Liver (tissue), 9 donors: ENCODE measurements around the gene DCTN3. TPM values are rescaled to one million over a fixed set of nuclear protein-coding genes. Genes with fewer than 3 reads are reported as not detected.
A peak's percentile ranks its signal among the peaks of the same experiment; 100 is the strongest.

ENCODE experiments used
- DNase-seq: peaks from one replicate; pipeline ENCODE4 v3.0.0-alpha.2; 2017; ENCODE audit warnings: low spot score
- H3K27ac ChIP-seq, 2 donors: one replicate each; pipeline ENCODE4 v1.7.0; 2013; ENCODE audit warnings: inconsistent platforms in 2 of 2, low read length in 2 of 2, control low read depth in 1 of 2, low read depth in 1 of 2, mild to moderate bottlenecking in 1 of 2
- H3K27me3 ChIP-seq, 4 donors: one replicate each; pipeline versions ENCODE4 v1.6.1 to v1.7.0; 2013; ENCODE audit warnings: low read length in 3 of 4, inconsistent platforms in 1 of 4, mild to moderate bottlenecking in 1 of 4, moderate library complexity in 1 of 4; ENCODE audit not compliant: control insufficient read depth in 4 of 4, insufficient read depth in 4 of 4
- H3K36me3 ChIP-seq, 4 donors: one replicate each; pipeline versions ENCODE4 v1.6.1 to v1.7.0; 2013; ENCODE audit warnings: low read length in 3 of 4, mild to moderate bottlenecking in 3 of 4, low read depth in 1 of 4, moderate library complexity in 1 of 4; ENCODE audit not compliant: control insufficient read depth in 4 of 4, insufficient read depth in 3 of 4
- H3K4me1 ChIP-seq, 4 donors: one replicate each; pipeline versions ENCODE4 v1.6.1 to v1.7.0; 2013; ENCODE audit warnings: low read length in 3 of 4, mild to moderate bottlenecking in 3 of 4, moderate library complexity in 1 of 4; ENCODE audit not compliant: control insufficient read depth in 4 of 4, insufficient read depth in 4 of 4
- H3K4me3 ChIP-seq, 3 donors: one replicate each; pipeline versions ENCODE4 v1.6.1 to v1.7.0; 2013; ENCODE audit warnings: low read length in 3 of 3, control low read depth in 1 of 3, low read depth in 1 of 3, mild to moderate bottlenecking in 1 of 3
- H3K9ac ChIP-seq, 2 donors: one replicate each; pipeline ENCODE4 v1.7.0; 2013; ENCODE audit warnings: low read length in 2 of 2, mild to moderate bottlenecking in 2 of 2, moderate library complexity in 2 of 2, control low read depth in 1 of 2, low read depth in 1 of 2
- H3K9me3 ChIP-seq, 4 donors: one replicate each; pipeline versions ENCODE4 v1.6.1 to v1.7.0; 2013; ENCODE audit warnings: low read length in 3 of 4; ENCODE audit not compliant: control insufficient read depth in 4 of 4
- ATF3 ChIP-seq: IDR thresholded peaks from 2 replicates; pipeline ENCODE4 v1.6.1; 2016; ENCODE audit warnings: antibody characterized with exemption
- EGR1 ChIP-seq, 2 donors: IDR thresholded peaks; 2 replicates each; pipeline ENCODE4 v1.6.1; 2016 to 2018; ENCODE audit warnings: antibody characterized with exemption in 2 of 2, low read depth in 2 of 2
- FOXA1 ChIP-seq: IDR thresholded peaks from 2 replicates; pipeline ENCODE4 v1.6.1; 2016; ENCODE audit warnings: antibody characterized with exemption
- FOXA2 ChIP-seq: IDR thresholded peaks from 2 replicates; pipeline ENCODE4 v1.6.1; 2016; ENCODE audit warnings: antibody characterized with exemption
- GABPA ChIP-seq, 2 donors: IDR thresholded peaks in 1 of 2; conservative IDR thresholded peaks in 1 of 2; 2 replicates each; pipeline ENCODE4 v1.6.1; 2016; ENCODE audit warnings: antibody characterized with exemption in 2 of 2, mild to moderate bottlenecking in 1 of 2, moderate library complexity in 1 of 2
- HNF4A ChIP-seq, 2 donors: conservative IDR thresholded peaks; 2 replicates each; pipeline ENCODE4 v1.6.1; 2016; ENCODE audit warnings: antibody characterized with exemption in 2 of 2, mild to moderate bottlenecking in 2 of 2
- HNF4G ChIP-seq: IDR thresholded peaks from 2 replicates; pipeline ENCODE4 v1.6.1; 2016; ENCODE audit warnings: antibody characterized with exemption
- JUND ChIP-seq, 2 donors: IDR thresholded peaks; 2 replicates each; pipeline ENCODE4 v1.6.1; 2016; ENCODE audit warnings: antibody characterized with exemption in 2 of 2
- MAX ChIP-seq: IDR thresholded peaks from 2 replicates; pipeline ENCODE4 v1.6.1; 2016; ENCODE audit warnings: antibody characterized with exemption
- NR2F2 ChIP-seq: IDR thresholded peaks from 2 replicates; pipeline ENCODE4 v1.6.1; 2016; ENCODE audit warnings: antibody characterized with exemption
- RAD21 ChIP-seq, 2 donors: IDR thresholded peaks; 2 replicates each; pipeline ENCODE4 v1.6.1; 2016; ENCODE audit warnings: antibody characterized with exemption in 2 of 2, mild to moderate bottlenecking in 2 of 2
- RXRA ChIP-seq, 2 donors: IDR thresholded peaks; 2 replicates each; pipeline ENCODE4 v1.6.1; 2017 to 2018; ENCODE audit warnings: antibody characterized with exemption in 2 of 2, mild to moderate bottlenecking in 1 of 2
- SP1 ChIP-seq: IDR thresholded peaks from 2 replicates; pipeline ENCODE4 v1.6.1; 2018; ENCODE audit warnings: antibody characterized with exemption, mild to moderate bottlenecking
- TAF1 ChIP-seq: conservative IDR thresholded peaks from 2 replicates; pipeline ENCODE4 v1.6.1; 2016; ENCODE audit warnings: antibody characterized with exemption, mild to moderate bottlenecking
- YY1 ChIP-seq: IDR thresholded peaks from 2 replicates; pipeline ENCODE4 v1.6.1; 2016; ENCODE audit warnings: antibody characterized with exemption, mild to moderate bottlenecking
- ZBTB33 ChIP-seq: IDR thresholded peaks from 2 replicates; pipeline ENCODE4 v1.6.1; 2016; ENCODE audit warnings: antibody characterized with exemption
- WGBS: extraction: QIAGEN DNeasy Blood & Tissue Kit; methylation state at CpG from one replicate; pipeline ENCODE4 v1.1.7; 2013; 5-methylcytosine and 5-hydroxymethylcytosine counted together
- polyA plus RNA-seq, 2 donors: library from polyadenylated mRNA; stranded (reverse) in 1 of 2; unstranded in 1 of 2; fragments of 200-250 nt in 1 of 2; fragments of >200 nt in 1 of 2; fragmentation: Nextera tagmentation in 1 of 2; extraction: Ambion mirVana in 1 of 2; gene quantifications; one replicate each; pipeline versions ENCODE4 v1.2.1 to v1.2.3, GENCODE V29; 2013 to 2015
- total RNA-seq, 2 donors: library from RNA; depleted of rRNA; stranded (reverse); fragments of >200 nt; gene quantifications; one replicate each; pipeline ENCODE4 v1.2.3, GENCODE V29; 2014
- TF ChIP-seq, protein P1 (sequence below): IDR thresholded peaks from 2 replicates; pipeline ENCODE4 v1.6.1; 2016; ENCODE audit warnings: antibody characterized with exemption, mild to moderate bottlenecking
- TF ChIP-seq, protein P2 (sequence below): fragments of 150-350 bp; IDR thresholded peaks from 2 replicates; pipeline ENCODE4 v1.5.1; 2017; ENCODE audit warnings: improper control_type of control experiment, low read depth, low read length; ENCODE audit not compliant: missing input control
- donor health status: healthy.
- donor health status: healthy.
- donor health status: healthy.
- donor health status: healthy.
- donor health status: healthy.

The DCTN3 gene
- total and polyA plus RNA-seq, 4 donors = 24.9 to 51.9 (median 46.7) TPM

- Histone ChIP-seq H3K27ac (peak within 1 kb of the TSS; percentile 58 to 80), H3K27me3 (no peaks in the 10 kb centered on the region), H3K9me3 (no peaks in the 10 kb centered on the region), H3K4me3 (peak within 1 kb of the TSS; percentile 30 to 70 (median 50)), H3K4me1 (peaks cover 14 to 71% (median 64%) of the 10 kb centered on the region in 4 donors), H3K9ac (peak within 1 kb of the TSS; percentile 56 to 87), H3K36me3 (peaks cover 0 to 15% (median 10%) of the 10 kb centered on the region in 4 donors)
- TF ChIP-seq HNF4G (peak; percentile 86), FOXA2 (no peak), GABPA (IDR thresholded peaks at IDR 0.05 in 1 of 2, conservative IDR thresholded peaks at IDR 0.05 in 1 of 2) (peak in 1 of 2 donors; percentile 87), HNF4A (conservative IDR thresholded peaks at IDR 0.05) (peak; percentile 96 to 97), RXRA (IDR thresholded peaks at IDR 0.05) (peak; percentile 57 to 68), SP1 (peak; percentile 84), RAD21 (IDR thresholded peaks at IDR 0.05) (peak in 1 of 2 donors; percentile 36), JUND (IDR thresholded peaks at IDR 0.05) (no peak), MAX (no peak), FOXA1 (peak; percentile 28), NR2F2 (peak; percentile 78), YY1 (peak; percentile 65), EGR1 (IDR thresholded peaks at IDR 0.05; ENCODE audit: low read depth in 2 of 2) (peak; percentile 81 to 92)
- TF ChIP-seq, protein P1, sequence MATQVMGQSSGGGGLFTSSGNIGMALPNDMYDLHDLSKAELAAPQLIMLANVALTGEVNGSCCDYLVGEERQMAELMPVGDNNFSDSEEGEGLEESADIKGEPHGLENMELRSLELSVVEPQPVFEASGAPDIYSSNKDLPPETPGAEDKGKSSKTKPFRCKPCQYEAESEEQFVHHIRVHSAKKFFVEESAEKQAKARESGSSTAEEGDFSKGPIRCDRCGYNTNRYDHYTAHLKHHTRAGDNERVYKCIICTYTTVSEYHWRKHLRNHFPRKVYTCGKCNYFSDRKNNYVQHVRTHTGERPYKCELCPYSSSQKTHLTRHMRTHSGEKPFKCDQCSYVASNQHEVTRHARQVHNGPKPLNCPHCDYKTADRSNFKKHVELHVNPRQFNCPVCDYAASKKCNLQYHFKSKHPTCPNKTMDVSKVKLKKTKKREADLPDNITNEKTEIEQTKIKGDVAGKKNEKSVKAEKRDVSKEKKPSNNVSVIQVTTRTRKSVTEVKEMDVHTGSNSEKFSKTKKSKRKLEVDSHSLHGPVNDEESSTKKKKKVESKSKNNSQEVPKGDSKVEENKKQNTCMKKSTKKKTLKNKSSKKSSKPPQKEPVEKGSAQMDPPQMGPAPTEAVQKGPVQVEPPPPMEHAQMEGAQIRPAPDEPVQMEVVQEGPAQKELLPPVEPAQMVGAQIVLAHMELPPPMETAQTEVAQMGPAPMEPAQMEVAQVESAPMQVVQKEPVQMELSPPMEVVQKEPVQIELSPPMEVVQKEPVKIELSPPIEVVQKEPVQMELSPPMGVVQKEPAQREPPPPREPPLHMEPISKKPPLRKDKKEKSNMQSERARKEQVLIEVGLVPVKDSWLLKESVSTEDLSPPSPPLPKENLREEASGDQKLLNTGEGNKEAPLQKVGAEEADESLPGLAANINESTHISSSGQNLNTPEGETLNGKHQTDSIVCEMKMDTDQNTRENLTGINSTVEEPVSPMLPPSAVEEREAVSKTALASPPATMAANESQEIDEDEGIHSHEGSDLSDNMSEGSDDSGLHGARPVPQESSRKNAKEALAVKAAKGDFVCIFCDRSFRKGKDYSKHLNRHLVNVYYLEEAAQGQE = peak; percentile 61
- DNase-seq = peak; percentile 81
- WGBS = 6% methylated on average over 24 of the region's 24 CpGs
Observed at GRCh38 chr9:34651876-34652601, 31.7 kb upstream of the DCTN3 start, which contains the start of gene IL11RA. Gene IL11RA, plus strand, starts transcription at chr9:34652185. Its CDS starts 3,033 bp downstream, at chr9:34655218.

GRCh38 chr9:34651321-34651720 lies 31.0 kb upstream of the DCTN3 start:
- DNase-seq = no peak
- no peaks in the 10 kb centered on the region for H3K27me3 ChIP-seq
- peak overlapping the region; percentile 30 to 70 (median 50) for H3K4me3 ChIP-seq
- H3K9ac ChIP-seq = peak overlapping the region; percentile 56 to 87
- TF ChIP-seq NR2F2 (no peak), FOXA1 (no peak), EGR1 (IDR thresholded peaks at IDR 0.05; ENCODE audit: low read depth in 2 of 2) (no peak), GABPA (IDR thresholded peaks at IDR 0.05 in 1 of 2, conservative IDR thresholded peaks at IDR 0.05 in 1 of 2) (no peak), TAF1 (no peak), ZBTB33 (no peak), FOXA2 (no peak), HNF4A (conservative IDR thresholded peaks at IDR 0.05) (no peak), ATF3 (no peak), RAD21 (IDR thresholded peaks at IDR 0.05) (no peak), JUND (IDR thresholded peaks at IDR 0.05) (no peak)
- TF ChIP-seq, protein P2, sequence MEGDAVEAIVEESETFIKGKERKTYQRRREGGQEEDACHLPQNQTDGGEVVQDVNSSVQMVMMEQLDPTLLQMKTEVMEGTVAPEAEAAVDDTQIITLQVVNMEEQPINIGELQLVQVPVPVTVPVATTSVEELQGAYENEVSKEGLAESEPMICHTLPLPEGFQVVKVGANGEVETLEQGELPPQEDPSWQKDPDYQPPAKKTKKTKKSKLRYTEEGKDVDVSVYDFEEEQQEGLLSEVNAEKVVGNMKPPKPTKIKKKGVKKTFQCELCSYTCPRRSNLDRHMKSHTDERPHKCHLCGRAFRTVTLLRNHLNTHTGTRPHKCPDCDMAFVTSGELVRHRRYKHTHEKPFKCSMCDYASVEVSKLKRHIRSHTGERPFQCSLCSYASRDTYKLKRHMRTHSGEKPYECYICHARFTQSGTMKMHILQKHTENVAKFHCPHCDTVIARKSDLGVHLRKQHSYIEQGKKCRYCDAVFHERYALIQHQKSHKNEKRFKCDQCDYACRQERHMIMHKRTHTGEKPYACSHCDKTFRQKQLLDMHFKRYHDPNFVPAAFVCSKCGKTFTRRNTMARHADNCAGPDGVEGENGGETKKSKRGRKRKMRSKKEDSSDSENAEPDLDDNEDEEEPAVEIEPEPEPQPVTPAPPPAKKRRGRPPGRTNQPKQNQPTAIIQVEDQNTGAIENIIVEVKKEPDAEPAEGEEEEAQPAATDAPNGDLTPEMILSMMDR = no peak
- H3K9me3 ChIP-seq = no peaks in the 10 kb centered on the region
- peaks cover 14 to 76% (median 68%) of the 10 kb centered on the region in 4 donors for H3K4me1 ChIP-seq
- peaks cover 0 to 15% (median 10%) of the 10 kb centered on the region in 4 donors for H3K36me3 ChIP-seq
- H3K27ac ChIP-seq = peak overlapping the region; percentile 58 to 80
- WGBS = 32% methylated on average over 4 of the region's 4 CpGs
